ENCODE data around the gene OSBPL3.
A peak's percentile ranks its signal among the peaks of the same experiment; 100 is the strongest.

Gene OSBPL3

DNA sequence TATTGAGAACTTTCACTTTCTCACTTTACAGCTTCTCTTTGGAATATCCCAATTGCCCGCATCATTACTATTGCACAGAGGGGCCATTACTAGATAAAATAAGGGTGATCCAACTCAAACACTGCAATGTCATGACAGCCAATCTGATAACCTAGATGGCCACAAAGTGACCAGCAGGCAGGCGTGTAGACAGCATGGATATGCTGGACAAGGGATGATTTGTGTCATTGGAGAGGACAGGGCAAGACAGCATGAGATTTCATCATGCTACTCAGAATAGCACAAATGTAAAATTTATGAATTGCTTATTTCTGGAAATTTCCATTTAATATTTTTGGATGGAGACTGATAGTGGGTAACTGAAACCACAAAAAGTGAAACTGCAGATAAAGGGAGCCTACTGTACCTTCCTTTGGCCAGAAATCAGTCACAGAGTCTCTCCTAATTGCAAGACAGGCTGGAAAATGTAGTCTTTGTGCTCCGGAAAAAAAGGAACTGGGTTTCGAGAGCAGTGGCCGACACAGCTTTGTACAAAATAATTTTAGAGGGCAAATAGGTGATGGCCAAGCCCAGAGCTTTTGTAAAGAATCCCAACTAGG lies 216.6 kb downstream of the OSBPL3 start:
- DNase-seq (ENCODE audit: low read depth in 2 of 2): no peak

DNA sequence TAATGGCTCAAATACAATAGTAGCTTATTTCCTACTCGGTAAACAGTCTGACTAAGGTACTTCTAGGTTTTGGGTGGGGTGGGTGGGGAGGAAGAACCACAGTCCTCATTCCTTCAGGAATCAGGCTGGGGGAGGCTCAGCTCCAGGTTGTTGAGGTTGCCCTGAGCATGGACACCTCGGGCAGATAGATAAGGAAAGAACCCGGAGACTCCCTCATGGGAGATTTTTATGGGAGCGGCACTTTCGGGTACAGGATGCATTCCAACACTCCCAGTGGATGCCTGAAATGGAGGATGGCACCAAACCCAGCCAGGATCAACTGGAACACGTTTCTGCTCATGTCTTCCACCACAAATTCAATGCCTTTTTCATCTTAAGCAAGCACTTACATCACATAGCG lies 217.2 kb downstream of the OSBPL3 start:
- no peak for DNase-seq (ENCODE audit: low read depth in 2 of 2)

DNA sequence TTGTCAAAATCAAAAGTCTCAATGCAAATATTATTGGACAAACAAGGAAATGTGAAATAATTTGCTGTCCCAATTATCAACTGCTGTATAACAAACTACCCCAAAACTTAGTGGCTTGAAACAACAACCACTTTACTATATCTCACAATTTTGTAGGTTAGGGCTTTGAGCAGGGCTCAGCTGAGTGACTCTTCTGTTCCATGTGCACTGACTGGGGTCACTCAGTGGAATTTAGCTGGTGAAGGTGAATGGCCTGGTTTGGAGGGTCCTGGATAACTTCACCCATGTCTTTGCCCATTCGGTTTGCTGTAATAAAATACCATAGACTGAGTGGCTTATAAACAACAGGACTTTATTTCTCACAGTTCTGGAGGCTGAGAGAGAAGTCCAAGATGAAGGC lies 219.0 kb downstream of the OSBPL3 start:
- no peak for DNase-seq (ENCODE audit: low read depth in 2 of 2)

DNA sequence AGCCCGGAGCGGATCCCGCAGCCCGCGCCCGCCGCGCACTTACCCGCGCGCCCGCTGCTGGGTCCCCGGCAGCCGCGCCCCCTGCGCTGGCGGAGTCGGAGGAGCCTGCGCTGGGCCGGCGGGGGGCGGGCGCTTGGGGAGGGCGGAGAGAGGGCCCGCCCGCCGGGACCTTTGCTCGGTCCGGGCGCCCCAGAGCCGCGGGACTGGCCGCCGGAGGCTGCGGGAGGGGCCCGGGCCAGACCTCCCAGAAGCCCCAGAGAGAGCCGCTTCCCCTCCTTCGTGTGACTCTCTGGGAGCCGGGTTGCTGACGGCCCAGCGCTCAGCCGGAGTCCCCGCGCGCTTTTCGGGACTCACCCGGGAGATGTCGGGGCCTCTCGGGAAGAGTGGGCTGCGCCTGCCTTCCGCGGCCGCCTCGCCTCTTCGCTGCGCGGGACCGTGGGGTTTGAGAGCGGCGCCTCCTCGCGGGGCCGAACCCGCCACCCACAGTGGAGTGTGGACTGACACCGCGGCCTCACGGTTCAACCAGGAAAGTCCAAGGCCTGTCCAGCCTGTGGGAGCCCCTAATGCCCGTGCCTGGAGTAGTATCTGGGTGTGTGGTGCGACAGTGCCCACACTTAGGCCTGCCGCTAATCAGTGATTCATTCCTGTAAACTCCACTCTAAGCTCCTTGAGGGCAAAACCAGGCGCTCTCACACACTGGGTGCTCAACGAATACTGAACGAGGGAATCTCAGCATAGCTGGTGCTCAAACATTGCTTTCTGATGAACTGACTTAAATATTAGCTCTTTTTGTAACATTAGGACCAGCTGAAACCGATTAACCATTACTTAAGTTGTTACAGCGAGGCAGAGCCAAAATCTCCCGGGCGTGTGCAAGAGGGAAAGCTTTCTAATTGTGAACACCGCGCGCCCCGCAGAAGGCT lies 222.4 kb downstream of the OSBPL3 start, which contains the start of gene GSDME:
Gene GSDME (minus strand): TSS at position 112 of the 923 bp plus-strand sequence. CDS start 7,690 bp downstream, outside the sequence.
- DNase-seq (ENCODE audit: low read depth in 2 of 2): peak in 1 of 2 donors; percentile 16

DNA sequence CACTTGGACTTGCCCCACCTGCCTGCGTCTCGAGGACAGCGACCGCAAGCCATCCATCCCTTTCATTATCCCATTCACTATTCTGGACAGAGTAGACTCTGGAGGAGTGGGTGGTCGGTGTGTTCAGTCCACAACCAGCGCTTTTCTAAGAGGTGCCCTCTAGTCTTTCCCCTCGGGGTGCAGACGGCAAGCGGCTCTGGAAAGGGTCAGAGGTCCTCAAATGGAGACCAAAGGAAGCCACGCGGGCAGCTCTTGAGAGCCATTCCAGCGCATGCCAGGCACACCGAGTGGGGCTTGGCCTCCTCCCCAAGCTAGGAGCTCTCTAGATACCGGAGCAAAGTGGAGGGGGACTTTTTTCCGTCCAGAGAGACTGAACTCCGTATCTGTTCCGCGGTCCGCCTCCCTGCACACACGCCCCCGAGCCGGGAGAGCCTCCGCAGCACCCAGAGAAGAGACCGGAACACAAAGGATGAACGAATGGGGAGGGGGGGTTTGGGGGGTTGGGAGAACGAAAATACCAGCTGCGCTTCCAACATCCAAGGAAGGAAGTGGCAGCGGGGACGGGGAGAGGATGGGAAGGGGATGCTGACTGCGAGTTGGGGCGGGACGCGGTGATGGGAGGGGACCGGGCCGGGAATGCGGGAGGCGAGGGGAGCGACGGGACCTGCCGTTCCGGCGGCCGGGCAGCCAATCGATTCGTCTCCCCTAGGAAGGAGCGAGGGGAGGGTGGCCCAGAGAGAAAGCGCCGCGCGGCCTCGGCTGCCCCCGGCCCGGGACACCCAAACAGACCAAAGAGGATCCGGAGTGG lies 223.2 kb downstream of the OSBPL3 start:
- DNase-seq (ENCODE audit: low read depth in 2 of 2): peak in 1 of 2 donors; percentile 15

DNA sequence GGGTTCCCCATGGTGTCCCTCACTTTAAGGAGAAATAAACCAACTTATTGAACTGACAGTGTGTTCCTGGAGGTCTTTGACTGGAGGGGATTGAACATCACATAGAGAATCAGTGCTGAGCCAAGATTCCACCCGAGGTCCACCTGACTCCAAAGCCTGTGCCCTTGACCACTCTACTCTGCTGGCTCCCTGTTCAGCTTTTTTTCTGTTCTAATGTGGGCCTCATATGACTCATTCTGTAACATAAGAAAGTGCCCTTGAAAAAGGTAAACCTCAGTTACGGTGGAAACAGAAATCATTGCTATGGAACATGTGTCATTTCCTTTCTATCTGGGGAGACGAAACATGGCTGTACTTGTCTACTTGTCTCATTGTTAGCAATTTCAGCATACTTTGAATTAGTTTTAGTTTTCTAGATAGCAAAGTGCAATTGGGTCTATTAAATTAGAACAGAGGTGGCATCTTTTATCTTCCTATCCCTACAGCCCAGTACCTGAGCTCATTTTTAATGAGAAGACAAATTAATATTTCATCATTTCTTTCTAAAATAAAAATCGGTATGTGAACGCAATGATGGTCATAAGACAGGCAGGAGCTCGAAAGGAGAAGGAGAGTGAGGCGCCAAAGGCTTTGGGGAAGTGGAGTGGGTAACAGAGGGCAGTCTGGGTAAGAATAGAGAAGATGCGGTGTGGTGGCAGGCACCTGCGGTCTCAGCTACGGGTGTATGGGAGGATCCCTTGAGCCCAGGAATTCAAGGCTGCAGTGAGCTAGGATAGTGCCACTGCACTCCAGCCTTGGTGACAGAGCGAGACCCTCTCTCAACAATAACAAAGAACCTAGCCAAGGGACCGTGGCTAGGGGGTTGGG lies 224.2 kb downstream of the OSBPL3 start:
- DNase-seq (ENCODE audit: low read depth in 2 of 2): no peak

DNA sequence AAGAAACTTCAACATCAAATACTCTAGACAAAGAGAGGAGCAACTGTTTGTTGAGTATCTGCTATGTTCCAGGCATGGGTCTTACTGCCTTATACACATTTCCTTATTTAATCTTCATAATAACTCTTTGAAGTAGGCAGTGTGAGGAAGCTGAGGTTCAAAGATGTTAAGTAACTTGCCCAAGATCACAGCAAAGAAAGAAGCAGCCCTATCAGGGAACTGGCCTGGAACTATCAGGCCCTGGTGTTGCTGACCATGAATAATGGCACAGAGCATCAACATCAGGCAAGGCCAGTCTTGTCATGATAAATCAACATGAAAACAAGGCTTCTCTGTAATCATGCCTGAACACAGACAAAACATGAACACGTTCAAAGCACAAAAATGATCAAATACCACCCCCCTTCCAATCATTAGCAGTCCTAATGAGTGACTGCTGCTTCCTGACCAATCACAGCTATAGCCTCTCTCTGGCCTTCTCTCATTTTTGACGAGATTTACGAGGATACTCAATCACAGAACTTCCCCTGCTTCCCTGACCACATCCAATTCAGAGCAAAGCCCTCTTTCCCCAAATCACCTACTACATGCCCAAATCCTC lies 225.0 kb downstream of the OSBPL3 start:
- no peak for DNase-seq (ENCODE audit: low read depth in 2 of 2)

DNA sequence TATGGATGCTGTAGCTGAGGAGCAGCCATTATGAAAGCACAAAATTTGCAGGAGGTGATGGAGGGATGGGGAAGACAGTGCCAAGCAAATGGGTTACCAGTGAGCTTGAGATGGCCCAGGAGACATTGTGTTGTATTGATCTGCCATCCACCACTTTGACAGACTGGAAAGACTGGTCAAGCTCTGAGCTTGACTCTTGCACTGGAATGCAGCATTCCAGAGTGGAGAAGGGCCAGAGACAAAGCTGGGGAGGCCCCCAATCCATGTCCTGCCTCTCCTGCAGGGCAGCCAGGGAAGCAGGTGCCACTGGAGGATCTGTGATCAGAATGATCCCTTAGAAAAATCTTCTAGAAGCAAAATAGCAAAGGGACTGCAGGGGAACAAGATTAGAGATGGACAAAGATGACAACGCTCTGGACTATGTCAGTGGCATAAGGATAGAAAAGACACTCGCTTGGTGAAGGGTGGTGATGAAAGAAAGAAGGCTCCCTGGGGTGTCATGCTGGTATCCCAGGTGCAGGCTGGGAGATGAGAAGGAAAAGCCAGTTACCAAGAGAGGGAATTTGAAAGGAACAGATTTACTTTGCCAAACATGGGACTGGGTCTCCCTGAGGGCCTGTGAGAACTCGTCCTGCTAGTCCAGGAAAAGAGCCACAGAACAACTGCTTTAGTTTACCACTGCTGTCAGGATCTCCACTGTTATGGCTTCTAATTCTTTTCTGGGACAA lies 227.7 kb downstream of the OSBPL3 start:
- DNase-seq (ENCODE audit: low read depth in 2 of 2): no peak

DNA sequence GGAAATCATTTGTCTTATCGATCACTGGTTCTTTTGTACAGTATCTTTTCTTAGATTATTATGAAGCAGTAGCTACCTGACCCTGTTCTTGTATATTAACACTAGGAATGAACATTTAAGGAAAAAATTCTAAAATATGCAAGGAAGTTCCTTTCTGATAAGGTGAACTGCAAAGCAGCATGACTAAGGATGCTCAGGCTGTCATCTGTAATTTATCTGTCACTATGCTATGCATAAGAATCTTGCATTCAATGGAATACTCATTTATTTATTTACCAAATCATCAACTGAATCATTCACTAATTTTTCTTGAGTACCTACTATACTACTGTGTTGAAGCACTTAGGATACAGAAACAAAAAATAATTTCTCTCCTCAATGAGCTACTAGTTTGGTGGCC lies 228.5 kb downstream of the OSBPL3 start:
- no peak for DNase-seq (ENCODE audit: low read depth in 2 of 2)

DNA sequence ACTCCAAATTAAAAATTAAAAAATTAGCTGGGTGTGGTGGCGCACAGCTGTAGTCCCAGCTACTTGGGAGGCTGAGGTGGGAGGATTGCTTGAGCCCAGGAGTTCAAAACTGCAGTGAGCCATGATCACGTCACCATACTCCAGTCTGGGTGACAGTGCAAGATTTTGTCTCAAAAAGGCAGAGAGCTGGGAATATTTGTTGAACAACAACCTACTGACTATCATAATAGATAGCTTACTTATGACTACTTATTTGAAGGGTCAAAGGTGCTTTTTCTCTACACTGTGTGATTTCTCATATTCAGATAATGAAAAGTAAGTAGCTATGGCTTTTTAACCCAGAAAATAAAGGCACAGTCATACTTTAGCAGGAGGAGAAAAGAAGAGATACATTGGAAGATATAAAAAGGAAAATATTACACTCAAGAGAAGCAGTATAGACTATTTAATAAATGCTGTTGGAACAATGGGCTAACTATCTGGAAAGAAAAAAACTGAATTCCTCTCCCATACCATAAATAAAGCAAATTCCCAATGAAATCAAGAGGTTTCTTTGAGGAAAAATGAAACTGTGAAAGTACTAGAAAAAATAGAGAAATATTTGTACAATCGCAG lies 229.4 kb downstream of the OSBPL3 start:
- no peak for DNase-seq (ENCODE audit: low read depth in 2 of 2)

DNA sequence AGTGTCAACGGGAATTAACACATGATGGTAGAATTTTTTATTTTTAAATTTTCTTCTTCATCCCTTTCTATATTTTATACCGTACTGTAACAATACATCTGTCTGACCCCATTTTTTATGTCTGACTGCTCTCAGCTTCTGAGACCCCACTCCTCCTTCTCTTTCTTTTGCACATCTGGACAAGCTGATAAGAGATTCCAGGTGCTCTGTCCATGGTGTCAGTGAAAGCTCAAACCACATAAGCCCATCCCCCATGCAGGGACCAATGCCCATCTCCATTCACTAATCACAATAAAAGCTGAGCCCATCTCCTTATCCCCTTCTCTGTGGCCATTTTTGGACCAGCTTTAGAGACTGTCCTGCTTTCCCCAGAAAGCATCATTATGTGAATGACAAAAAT lies 231.5 kb downstream of the OSBPL3 start:
- DNase-seq (ENCODE audit: low read depth in 2 of 2): no peak

Measured in stimulated activated CD8-positive, alpha-beta memory T cell treated with anti-CD3 and anti-CD28 coated beads, Interleukin-7, amount 100 ng/mL, for 4 hours (primary cell).